C4-2B (cell line): ENCODE results near the gene SNPH.

Experiments
- CTCF ChIP-seq: fragments of 450-650 bp; conservative IDR thresholded peaks from 2 replicates; pipeline ENCODE4 v1.5.1; 2017; ENCODE audit warnings: mild to moderate bottlenecking
- ZFX ChIP-seq: fragments of 450-650 bp; IDR thresholded peaks from 2 replicates; pipeline ENCODE4 v1.6.1; 2017

- no peak for TF ChIP-seq CTCF
- TF ChIP-seq ZFX, result no peak
Observed at GRCh38 chr20:1295276-1295930, 29.3 kb downstream of the SNPH start.
